Right renal pelvis (tissue), 4 donors: ENCODE measurements around the gene ATP9A. TPM values are rescaled to one million over a fixed set of nuclear protein-coding genes. Genes with fewer than 3 reads are reported as not detected.

Experiments used
- DNase-seq, 4 donors: peaks; one replicate each; pipeline ENCODE4 v3.0.0-alpha.2; 2013; ENCODE audit warnings: low read depth in 4 of 4, low spot score in 3 of 4, missing footprints in 1 of 4
- polyA plus RNA-seq, 4 donors: library from polyadenylated mRNA; unstranded; fragments of 120-200 nt; gene quantifications; one replicate each; pipeline ENCODE4 v1.2.1, GENCODE V29; 2013; ENCODE audit not compliant: insufficient read length in 4 of 4

The ATP9A gene
- polyA plus RNA-seq, 4 donors, result 57.7 to 63.7 (median 61.4) TPM

DNA sequence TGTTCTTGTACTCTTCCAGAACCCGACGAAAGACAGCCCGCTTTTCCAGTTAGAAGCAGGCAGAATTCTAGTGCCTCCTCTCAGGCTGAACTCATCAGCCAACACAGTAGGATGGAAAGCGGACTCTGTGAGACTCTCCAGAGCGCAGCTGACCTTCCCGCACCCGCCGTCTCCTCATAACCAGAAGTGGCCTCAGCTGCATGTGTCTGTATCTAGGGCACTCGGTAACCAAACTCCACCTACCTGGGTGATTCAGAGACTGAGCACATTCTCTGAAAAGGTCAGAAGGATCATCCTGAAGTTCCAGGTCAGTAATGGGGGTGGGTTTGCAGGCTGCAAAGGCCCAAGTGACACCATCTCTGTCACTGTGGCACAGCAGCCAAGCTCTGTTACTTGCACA lies 158.9 kb downstream of the ATP9A start:
- no peak for DNase-seq

DNA sequence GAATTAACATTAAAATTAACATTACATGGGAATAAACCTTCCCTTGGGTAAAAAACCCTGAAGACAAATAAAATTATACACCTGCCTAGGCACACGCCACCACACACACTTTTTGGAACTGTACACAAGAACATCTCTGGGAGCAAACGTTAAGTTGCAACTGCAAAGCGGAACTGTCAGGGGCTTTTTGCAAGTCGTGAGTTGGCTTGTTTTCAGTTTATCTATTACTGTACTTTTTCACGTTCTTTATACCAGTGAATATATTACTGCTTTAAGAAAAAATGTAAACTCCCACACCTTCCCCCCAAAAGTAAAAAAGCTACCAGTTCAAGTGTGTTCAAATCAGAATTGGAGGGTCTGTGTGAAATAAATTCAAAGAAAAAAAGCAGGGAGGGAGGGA lies 160.1 kb downstream of the ATP9A start:
- DNase-seq, result no peak

DNA sequence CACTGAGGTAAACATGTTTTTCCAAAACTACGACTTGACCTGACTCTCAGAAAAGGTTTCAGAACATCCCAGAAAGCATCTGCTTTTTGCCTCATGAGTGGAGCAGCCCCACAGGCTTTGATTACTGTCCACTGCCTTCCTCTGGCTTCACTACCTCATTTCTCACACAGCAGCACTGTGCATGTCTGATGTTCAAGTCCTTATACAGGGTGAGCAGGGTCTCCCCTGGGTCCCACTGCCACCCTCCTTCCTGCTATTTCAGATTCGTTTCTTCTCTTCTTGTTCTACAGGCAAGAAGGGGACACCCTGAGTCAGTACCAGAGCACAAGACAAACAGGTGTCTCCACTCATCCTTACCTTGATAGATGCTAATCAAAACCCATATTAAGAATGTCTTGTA lies 161.0 kb downstream of the ATP9A start:
- DNase-seq, result no peak

DNA sequence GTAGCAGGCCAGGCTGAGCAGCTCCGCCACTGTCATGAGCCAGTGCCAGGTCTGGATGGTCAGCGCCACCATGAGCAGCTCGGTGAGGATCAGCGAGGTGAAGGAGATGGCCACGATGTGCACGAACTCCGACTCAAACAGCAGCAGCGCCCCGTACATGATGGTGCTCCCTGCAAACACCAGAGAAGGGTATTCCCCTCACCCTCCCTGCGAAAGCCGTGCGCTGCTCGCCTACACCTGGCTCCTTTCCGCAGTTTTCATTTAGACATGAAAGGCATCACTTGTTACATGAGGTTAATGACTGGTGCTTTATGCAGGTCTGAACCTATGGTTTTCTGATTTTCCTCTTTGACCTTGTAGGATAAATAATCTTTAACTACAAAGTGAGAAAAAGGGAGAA lies 163.3 kb downstream of the ATP9A start:
- no peak for DNase-seq

DNA sequence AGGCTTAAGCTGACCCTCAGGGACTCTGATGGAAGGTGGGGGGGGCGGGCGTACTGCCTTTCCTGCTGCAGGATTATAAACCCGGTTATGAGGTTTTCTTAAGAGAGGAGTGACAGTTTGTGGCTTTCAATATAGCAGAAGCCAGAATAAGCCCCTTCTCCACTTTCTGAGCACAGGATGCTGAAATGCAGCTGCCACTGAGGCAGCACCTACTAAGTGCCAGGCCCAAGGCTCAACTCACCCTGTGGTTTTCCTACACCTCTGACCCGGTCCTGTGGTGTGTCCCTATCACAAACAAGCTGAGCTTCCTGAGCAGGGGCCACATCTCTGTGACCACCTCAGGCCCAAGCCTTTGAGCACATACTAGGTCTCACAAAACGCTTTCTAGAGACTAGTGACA lies 166.1 kb downstream of the ATP9A start:
- no peak for DNase-seq

DNA sequence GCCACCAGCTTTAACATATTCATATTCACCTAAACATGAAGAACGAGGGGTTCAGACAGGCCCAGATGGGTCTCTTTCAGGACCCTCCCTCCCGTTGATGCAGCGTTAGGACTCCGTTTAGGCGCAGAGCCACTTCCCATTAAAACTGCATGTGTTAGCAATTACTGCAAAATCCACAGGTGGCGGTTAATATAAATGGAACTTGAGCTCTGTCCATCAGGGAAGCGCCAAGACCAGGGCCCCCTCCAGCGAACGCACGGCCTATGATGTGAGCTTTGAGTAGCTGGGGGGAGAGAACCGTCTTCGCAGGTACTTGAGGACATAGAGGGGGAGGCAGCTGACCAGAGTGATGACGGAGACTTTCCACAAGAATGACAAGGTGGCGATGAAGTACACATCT lies 167.2 kb downstream of the ATP9A start:
- DNase-seq, result no peak

DNA sequence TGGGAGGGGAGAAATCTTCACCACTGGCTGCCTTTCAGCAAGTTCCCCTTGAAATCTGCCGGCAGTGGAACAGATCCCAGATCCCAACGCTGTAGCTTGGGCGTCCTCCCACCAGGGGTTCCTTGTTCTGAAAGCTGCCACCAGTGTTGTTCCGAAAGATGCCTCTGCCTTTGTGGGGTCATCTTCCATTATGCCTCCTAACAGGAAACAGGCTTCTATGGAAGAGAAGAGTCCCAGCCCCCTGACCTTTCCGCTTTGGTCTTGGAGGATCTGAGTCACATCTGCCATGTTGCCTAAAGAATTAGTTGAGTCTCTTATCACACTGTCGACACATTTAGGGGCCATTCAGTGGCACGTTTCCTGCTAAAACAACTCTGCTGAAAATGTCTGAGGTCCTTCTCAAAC lies 168.2 kb downstream of the ATP9A start:
- DNase-seq, result no peak

DNA sequence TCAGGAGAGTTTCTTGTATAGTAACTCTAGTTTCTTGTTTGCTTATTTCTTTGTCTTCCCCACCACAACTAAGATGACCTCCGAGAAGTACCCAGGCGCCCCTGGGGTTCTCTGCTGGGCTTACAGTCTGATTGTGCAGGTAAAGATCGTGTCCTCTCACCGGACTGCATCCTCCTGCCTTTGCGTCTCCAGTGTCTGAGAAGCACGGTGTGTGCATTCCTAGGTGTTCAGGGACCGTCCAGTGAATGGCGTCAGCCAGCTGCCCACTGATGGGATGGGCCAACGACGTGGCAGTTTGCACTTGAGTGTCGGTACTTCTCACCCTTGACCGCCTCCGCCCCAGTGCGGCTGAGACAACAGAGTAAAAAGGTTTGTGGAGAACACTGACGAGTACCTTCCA lies 169.6 kb downstream of the ATP9A start:
- no peak for DNase-seq

DNA sequence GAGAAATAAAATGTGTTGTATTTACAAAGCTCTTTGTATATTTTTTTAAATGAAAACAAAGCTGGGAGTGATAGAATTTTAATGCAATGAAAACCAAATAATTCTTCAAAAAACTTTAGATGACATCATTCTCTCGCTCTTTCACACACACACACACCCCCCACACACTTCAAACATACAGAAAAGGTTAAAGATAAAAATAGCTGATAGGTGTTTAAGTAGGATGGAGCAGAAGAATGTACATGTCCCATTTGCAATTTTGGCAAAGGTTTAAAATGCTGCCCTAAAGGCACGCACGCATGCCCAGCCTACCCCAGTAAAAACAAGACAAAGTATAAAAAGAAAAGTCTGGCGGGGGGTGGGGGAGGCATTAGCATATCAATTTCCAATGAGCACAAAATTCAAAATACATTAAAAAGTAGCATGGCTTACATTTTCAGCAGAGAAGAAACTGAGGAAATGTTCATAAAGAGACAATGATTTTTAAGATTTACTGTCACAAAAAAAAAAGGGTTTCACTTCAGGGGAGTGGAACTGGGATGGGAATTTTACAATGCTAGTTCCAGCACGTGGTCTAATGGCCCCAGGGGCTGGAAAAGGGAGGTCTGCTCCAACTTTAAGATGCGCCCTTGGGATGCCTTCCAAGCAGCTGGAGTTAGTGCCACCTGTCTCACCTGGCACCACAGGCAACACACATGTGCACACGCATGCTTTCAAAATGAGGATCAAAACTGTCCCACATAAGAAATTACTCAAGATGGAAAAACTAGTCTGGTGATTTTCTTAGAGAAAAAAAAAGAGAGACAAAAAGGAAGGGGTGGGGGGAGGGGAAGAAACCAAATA lies 170.6 kb downstream of the ATP9A start:
- no peak for DNase-seq

DNA sequence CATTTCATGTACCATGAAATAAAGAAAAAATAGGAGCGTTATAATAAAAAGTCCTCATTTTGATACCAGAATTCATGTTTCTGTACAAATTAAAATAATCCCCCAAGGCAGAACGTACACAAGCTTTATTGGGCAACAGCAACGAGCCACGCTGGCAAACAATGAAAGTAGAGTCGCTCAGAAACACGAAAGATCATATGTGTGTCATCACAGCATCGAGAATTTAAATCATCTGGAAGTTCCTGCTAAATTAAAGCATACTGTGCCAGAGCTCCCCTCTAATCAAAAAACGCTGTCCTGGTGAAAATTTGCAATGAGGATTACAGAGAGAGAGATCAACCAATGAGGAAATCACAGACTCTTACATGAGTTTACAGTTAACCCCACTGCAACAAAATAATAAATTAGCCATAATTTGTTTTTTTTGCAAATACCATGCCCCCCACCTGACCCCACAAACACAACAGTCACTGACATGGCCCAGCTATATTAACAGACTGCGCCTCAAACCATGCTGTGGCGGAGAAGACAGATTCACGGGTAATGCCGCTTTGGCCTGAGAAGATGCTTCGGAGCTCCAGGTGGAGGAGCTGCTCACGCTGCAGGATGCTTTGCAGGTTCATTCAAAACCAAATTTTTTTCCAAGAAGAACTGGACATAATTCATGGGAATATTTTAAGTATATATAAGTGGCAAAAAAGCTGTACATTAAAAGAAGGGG lies 171.4 kb downstream of the ATP9A start:
- no peak for DNase-seq

DNA sequence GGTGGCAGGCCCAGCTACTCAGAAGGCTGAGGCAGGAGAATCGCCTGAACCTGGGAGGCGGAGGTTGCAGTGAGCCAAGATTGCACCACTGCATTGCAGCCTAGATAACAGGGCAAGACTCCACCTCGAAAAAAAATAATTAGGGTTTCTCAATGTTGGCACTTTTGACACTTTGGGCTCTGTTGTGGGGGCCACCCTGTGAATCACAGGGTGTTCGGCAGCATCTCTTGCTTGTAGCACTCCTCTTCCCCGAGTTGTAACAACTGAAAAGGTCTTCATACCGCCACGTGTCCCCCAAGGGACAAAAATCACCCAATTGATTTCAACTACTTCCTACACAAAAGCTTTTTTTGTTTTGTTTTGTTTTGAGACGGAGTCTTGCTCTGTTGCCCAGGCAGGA lies 172.4 kb downstream of the ATP9A start:
- DNase-seq, result no peak

DNA sequence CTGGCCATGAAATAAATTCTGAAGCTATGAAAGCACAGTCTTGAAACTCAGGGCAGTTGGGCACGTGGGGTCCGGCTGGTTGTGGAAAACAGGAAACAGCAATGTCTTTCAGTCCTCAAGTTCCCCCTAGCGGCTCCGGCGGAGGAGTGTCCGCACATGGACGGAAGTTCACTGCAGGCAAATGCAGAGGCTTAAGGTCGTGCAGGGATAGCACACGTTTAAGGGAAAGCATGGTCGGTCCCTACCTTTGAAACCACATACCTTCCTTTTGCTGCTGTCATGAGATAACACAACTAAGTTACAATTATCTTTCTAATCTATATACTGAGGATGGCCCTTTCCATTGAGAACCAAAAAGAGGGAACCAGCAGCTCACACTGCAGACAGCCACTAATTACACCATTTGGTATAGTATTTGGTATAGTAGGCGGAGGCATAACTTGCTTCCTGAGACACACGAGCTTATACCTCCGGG lies 173.1 kb downstream of the ATP9A start:
- DNase-seq, result peak; percentile 60 to 74 (median 74)

DNA sequence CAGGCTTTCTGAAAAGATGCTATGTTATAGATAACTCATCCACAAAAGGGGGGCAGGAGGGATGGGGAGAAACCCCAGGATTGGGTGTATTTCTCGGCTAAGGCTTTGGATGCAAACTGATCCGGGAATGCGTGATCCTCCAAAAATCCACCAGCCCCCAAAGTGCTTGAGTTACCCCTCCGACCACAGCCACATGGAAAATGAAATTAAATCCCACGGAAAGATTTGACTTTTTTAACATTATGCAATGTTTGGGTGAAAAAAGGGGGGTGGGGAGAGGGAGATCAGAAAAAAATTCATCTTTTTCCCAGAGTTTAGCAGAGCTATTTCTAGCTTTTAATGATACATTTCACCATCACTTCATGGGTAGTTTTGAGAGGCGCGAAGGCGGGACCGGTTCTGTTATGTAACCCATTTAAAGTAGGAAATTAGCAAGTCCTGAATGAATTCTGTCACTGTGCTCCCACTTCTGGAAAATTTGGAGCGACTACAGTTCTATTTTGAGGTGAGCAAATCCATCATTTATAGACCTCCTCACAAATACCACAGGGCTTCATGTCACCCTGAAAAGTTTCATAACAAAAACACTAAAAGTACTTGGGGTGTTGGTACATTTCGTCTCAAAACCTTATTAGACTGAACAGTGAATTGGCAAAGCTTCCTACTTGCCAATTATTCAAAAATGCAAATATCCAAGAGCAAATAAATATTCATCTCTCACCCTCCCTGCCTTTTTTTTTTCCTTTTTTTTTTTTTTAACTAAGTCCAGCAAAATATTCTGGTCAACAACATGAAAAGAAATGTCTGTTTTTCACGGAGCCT lies 173.7 kb downstream of the ATP9A start:
- DNase-seq, result no peak

DNA sequence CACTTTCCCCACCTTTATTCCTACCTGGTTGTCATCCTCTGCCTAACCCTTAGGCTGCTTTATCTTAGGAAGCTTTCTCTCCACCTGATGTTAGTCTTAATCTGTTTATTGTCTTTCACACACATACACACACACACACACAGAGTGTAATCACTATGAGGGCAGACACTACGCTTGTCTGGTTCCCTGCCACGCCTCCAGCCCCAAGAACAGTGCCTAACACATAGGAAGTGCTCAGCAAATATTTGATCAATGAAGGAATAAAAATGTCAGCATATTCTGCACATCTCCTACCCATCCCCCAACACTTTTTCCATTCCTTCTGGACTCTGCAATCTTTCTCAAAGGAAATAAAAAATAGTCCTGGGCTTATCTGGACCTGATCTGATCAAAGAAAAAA lies 174.6 kb downstream of the ATP9A start:
- DNase-seq, result no peak

DNA sequence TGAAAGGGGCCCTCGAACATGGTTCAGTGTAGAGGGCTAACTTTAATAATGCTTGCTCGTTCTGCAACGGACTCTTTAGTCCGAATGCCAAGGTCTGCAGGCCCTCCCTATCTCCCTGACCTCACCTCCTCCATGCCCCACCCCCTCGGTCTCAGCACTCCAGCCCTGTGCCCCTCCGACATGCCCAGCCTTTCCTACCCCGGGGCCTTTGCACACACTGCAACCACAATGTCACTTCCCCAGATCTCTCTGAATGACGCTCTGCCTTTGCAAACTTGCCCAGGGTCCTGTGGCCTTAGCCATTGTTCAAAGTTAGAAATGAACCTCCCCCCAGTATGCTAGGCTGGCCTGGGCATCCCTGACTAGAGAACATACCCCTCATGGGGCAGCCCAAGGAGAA lies 175.6 kb downstream of the ATP9A start:
- no peak for DNase-seq

DNA sequence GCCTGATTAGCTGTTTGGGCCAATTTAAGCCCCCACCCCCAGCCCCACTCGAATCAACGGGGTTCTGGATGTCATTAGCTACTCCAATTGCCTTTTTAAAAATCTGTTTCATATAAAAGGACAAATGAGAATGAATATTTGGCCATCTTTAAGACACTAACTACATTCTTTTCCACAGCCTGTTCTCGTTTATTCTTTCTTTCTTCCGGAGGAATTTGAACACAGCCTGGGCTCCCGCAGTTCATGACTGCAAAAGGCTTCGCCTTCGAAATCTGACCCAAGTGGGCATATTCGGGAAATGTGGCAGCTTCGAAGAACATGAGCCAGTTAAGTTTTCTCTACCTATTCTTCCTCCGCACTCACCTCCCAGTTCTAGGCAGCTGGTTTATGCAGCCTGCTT lies 176.3 kb downstream of the ATP9A start:
- no peak for DNase-seq

DNA sequence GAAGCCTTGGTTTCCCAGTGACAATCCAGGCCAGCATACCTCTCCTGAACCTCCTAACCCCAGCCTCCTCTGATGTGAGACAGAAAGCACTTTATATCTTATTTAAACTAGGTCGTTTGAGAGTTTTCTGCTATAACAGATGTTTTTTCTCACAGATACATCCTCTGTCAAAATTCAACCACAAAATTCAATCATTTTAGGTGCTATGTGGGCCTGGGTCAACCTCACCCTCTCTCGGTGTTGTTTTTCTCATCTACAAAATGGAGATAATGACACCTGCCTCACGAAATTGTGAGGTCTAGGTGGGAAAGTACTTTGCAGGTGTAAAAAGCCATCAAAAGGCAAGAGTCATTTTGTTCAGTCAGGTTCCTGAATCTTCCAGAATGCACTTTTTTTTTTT lies 179.4 kb downstream of the ATP9A start:
- no peak for DNase-seq

DNA sequence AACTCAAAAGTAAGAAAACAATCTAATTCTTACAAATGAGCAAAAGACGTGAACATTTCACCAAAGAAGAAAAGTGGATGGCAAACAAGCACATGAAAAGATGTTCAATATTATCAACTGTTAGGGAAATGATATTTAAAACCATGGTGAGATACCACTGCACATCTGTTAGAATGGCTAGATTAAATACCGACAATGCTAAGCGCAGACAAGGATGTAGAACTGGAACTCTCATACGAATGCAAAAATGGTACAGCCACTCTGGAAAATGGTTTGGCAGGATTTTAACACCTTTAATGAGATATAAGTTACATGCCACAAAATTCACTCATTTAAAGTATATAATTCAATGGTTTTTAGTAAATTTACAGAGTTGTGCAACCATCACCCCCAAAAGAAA lies 181.0 kb downstream of the ATP9A start:
- no peak for DNase-seq

DNA sequence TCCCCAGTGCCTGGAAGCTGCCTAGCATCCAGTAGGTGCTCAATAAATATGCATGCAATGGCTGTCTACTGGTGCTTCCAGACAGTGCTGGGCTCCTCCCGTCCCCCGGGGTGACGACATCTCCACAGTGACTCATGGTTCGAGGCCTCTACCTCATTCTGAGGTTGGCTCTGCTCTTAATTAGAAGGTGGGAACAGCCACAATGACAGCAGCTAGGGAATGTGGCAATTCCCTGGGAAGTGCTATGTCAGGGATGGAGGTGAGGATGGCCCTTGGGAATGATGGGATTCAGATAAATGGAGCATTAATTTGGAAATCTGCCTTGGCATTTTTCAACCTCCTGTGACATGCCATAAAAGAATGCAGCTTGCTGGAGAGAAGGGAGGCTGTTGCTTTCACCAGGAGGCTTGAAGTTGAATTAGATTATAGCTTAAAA lies 182.2 kb downstream of the ATP9A start:
- DNase-seq, result no peak

DNA sequence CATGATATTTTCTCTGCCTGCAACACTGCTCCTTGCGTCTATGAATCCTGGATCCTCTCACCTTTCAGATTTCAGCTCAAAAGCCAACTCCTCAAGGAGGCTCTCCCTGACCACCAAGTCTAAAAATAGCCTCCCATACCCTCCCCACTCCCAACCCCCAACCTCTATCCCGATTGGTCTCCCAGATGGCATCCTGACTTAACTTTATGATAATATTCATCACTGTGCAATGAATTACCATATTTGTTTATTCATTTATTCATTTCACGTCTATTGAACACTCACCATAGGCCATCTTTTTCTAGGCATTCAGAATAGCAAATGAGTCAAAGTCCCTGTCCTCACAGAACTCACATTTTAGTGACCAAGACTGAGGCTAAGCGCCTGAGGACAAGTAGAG lies 183.0 kb downstream of the ATP9A start:
- DNase-seq, result no peak

DNA sequence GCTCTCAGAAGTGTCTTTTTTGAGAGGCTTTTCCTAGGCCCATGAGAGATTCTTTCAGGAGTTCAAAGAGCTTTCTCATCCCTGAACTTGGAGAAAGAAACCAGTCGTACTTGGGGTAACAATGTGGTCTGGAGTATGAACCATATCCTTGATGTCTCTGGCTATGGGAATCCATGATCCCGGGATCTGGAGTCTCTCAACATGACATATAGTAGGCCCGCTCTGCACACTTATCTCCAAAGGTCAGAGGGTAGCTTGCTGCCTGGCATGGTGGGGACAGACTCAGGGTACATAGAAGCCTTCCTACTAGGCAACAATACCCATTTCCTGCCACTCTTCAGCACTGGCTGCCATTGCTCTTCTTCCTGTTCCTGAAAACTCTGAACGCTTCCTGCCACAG lies 183.5 kb downstream of the ATP9A start:
- no peak for DNase-seq
